ENCODE data around the gene AGA.

DNA sequence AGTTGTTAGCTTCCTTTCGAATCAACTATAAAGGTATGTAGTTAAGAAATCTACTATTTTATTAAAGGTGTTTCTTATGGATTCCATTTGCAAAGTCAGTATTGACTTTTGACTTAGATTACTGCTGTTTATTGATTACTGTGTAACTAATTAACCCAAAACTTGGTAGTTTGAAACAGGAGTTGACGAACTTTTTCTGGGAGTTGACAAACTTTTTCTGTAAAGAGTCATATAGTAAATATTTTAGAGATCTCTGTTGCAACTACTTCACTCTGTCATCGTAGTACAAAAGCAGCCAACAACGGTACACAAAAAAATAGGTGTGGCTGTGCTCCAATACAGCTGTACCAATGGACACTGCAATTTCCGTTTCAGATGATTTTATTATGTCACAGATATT is 30.2 kb downstream of the AGA start:
- TF ChIP-seq, protein P1, sequence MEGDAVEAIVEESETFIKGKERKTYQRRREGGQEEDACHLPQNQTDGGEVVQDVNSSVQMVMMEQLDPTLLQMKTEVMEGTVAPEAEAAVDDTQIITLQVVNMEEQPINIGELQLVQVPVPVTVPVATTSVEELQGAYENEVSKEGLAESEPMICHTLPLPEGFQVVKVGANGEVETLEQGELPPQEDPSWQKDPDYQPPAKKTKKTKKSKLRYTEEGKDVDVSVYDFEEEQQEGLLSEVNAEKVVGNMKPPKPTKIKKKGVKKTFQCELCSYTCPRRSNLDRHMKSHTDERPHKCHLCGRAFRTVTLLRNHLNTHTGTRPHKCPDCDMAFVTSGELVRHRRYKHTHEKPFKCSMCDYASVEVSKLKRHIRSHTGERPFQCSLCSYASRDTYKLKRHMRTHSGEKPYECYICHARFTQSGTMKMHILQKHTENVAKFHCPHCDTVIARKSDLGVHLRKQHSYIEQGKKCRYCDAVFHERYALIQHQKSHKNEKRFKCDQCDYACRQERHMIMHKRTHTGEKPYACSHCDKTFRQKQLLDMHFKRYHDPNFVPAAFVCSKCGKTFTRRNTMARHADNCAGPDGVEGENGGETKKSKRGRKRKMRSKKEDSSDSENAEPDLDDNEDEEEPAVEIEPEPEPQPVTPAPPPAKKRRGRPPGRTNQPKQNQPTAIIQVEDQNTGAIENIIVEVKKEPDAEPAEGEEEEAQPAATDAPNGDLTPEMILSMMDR (IDR thresholded peaks at IDR 0.05) = no peak
- no peak for TF ChIP-seq POLR2A (IDR thresholded peaks at IDR 0.05)
